Central memory CD4-positive, alpha-beta T cell (primary cell): ENCODE results near the gene GATA2.

Source experiments
- DNase-seq: peaks from one replicate; pipeline ENCODE4 v3.0.0; 2022

Gene GATA2

DNA sequence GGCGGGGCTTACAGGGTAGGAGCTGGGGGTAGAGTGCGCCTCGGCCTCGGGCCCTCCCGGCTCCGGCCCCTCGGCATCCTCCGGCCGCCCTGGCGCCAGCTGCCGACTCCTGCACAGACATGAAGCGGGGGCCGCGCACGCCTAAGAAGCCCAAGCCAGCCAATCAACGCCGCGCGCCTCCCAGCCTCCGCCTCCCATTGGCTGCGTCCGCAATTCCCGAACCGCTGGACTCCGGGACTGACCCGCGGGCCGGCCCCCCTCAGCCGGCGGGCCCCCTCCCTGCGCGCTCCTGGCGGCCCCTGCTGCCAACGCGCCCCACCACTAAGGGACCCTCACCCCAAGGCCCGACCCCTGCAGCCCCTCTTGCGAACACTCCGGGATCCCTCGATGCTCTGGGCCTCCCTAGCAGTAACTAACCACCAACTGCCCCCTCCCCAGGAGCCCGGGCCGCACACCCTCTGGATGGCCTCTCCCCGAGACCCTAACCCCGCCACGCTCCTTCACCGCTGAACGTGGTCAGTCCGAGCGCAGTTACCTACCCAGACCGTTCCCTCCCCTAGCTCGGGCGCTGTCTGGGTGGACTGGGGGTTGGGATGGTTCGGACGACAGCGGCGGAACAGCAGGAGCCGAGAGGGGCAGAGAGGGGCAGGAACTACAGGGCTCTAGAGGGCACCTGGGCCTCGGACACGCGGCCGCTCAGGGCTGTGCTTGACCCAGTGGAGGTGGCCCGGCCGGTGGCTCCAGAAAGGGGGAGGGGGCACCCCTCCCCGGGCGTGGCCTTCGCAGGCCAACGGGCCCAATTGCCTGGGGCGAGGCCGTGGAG lies 5.0 kb downstream of the GATA2 start:
- DNase-seq = no peak

DNA sequence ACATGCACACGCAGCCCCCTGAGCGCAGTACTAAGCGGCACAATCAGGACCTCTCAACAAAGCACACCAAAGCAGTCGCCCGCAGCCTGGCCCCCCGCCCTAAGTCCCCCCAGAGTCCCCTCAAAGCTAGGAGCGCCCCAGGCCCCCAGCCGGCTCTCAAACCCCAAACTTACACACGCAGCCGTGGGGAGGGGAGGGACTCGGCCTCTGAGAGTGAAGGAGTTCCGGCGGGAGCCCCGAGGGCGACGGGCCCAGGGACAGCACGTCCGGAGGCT lies 5.5 kb downstream of the GATA2 start:
- DNase-seq = no peak

DNA sequence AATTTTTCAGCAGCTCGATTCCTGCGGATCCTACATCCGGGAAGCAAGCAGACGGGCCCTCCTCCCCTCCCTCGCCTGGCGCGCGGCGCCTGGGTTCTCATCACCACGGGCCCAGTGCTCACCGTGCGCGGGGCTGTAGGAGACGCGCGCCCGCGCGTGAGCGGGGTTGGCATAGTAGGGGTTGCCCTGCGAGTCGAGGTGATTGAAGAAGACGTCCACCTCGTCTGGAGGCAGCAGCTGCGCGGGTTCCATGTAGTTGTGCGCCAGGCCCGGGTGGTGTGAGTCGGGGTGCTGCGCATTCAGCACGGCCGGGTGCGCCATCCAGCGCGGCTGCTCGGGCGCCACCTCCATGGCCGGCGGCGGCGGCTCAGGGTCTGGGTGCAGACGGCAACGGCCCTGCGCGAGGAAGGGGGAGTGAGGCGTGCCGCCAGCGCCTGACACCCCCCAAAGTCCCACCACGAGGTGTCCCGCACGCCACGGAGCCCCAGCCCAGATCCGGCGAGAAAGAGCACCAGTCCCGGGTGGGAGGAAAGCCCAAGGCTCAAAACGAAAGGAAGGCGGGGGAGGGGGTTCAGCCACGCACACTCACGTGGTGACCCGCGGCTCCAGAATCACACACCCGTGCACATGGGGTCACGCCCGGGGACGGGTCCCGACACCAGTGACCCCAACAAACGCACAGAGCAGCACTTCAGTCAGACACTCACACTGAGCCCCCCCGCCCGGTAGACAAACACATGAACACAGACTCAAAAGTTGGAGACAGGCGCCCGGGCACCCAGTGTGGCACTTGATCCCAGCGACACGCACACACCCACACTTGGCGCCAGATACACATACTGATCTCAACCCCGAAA lies 6.1 kb downstream of the GATA2 start:
- no peak for DNase-seq

DNA sequence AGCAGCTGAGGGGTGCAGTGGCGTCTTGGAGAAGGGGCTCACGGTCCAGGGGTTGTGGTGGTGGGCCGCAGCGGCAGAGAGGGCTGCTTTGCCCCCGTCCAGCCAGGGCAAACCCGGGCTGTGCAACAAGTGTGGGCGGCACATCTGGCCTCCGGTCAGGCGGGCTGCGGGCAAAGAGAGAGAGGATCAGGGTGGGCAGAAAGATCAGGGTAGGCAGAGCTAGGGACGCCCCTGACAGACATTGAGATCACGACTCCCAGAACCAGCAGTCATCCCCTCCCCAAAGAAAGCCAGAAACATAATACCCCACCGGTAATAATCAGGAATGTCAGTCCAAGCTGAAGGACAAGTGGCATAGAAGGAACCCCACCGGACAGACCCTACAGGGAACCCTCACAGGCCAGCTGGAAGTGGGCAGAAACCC lies 6.8 kb downstream of the GATA2 start:
- DNase-seq = no peak

DNA sequence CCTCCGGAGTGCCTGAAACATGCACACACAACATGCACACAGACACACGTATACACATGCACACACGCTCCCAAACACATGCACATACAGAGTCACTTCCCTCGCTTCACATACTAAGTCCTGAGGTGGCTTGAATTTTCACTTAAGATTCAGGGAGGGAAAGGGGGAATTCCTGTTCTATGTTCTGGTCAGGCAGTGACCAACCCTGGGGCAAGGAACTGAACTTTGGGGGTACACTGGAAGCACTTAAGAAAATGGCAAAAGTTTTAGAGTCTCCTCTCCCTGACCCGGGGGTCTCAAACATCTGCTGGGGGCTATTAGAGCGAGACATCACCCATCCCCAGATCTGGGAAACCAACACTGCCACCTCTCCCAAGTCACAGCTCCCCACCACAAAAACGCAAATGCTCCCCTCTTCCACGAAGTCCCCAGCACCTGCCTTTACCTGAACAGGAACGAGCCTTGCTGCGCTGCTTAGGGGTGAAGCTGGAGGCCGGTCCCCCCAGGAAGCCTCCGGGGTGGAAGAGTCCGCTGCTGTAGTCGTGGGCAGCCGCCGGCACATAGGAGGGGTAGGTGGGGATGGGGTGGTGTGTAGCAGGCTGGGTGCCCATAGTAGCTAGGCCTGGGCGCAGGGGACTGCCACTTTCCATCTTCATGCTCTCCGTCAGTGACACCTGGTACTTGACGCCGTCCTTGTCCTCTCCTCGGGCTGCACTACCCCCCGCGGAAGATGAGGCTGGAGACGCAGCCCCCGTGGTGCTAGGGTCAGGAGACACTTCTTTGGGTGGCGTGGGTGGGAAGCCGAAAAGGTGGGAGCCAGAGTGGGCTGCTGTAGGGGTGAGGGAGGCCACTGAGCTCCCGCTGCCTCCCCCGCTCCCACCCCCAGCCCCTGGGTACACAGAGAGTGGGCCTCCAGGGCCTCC lies 7.5 kb downstream of the GATA2 start:
- no peak for DNase-seq

DNA sequence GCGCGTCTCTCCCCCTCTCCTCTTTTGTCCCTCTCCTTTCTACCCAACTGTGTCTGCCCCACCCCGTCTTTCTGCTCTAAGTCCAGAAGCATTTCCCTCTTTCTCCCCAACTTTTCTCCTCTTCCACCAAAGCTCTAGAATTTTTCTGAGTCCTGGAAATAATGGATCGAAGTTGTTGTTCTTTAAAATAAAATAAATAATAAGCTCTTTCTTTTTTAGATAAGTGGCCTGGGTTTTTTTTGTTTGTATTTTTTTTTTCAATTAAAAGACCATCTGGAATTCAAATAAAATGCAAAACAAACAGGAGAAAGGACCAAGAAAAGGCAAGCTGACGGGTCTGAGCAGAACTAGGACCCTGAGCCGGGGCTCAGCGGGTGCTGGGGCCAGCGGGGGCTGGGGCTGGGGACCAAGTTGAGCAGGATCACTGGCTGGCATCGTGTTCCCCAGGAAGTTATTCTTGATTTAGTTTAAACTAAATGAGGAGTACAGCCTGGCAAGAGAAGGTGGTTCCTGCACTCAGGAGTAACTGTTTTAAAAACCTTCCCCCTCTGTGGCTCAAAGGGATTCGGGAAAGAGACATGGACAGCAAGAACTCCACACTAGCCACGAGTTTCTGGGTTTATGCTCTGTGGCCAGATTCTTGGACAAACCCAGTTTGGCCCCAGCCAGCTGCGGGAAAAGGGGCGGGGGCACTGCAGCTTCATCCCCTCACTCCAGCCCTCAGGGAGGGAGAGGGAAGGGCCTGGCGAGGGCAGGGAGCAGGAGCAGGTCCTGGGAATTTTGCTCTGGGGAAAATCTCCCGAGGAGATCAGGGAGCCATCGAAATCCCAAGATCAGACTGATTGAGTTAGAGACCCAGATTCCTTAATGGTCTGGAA lies 8.4 kb downstream of the GATA2 start:
- no peak for DNase-seq

DNA sequence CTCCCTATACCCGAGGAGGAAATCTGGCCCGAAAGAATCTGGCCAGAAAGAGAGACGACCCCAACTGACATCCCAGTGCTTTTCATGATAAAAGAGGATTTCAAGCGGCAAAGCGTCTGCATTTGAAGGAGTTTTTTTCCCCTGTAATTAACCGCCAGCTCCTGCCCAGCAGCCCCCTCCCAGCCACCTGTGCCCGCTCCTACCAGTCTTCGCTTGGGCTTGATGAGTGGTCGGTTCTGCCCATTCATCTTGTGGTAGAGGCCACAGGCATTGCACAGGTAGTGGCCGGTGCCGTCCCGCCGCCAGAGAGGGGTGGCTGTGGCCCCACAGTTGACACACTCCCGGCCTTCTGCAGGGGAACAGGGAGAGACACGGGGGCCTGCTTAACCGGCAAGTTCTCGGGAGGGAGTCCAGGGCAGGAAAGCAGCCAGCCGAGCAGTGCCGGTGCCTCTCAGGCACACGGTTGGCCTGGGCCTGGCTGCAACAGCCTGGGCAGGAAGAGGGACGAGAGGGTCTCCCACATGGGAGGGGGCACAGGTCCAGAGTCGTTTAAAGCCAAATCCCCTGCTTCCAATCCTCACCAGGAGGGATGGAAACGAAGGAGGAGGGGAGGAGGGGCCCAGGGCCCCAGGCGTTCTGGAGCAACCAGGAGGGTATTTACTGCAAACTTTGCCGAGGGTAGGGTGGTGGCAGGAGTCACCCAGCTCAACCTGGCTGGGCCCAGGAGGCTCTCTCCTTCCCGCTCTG lies 9.2 kb downstream of the GATA2 start:
- no peak for DNase-seq

DNA sequence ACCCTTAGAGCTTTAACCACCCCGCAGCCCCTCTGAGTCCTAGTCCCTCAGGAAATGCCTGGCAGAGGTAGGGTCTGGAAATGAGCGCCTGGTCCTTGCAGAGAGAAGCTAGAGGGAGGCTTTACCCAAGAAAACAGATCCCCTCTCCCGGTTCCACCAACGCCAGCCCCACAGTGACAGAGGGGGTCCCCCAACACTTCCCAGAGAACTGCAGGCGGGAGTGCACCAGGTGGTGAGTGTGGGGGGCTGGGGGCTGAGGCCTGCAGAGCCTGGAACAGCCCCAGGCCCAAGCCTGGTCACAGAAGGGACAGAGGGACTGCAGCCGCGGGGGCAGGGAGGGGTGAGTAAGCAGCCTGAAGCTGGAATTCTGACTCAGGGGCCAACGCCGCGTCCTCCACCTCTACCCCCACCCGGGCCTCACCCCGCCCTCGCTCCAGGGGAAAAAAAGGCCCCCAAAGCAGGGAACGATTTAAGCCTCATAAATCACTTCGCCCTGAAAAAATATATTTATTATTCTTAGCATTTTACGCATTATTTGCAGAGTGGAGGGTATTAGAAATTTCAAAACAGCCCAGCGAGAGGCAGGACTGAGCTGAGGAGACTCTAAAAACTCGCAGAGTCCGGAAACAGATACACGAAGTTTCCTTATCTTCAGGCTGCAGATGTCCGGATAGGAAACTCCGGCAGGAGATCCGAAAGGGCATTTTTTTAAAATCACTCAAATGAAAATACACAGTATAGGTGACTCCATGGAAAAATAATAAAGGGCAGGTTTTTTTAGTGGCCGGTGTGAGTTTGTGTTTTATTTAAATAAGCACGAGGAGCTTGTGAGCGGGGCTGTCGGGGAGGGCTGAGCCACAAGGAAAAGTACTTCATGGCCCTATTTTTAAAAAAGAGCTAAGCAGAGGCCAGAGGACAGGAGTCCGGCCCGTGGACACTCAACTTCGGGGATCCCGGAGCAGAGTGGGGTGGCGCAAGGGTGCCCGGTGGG lies 10.0 kb downstream of the GATA2 start:
- no peak for DNase-seq

DNA sequence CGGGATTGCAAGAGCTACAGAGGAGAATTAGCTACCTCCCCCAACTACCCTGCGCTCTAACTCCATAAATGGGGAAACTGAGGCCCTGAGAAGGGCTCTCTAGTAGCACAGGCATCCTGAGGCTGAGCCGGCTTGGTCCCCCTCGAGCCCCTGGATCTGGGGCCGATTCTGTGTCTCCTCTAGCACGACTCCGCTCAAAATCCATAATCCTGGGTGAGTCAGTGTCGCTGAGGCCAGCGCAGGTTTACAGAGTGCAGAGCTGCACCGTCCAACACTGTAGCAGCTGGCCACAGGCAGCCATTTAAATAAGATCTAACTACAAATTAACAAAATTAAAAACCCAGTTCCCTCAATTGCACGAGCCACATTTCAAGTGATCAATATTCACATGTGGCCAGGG lies 10.8 kb downstream of the GATA2 start:
- no peak for DNase-seq

DNA sequence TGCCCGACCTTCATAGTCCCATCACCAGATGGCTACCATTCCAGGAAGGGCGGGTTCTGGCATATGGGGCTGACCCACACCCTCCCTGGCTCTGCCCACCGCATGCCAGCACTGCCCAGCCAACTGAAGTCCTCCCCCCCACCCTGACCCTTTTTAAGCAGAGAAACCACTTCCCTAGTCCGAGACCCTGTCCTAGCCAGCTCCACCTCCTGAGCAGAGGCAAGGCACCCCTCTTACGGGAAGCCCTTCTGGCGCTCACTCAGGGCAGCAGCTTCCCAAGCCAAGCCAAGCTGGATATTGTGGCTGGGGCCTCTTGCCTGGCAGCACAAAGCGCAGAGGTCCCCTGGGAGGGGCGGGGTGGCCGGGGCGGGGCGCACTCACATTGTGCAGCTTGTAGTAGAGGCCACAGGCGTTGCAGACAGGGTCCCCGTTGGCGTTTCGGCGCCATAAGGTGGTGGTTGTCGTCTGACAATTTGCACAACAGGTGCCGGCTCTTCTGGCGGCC lies 11.5 kb downstream of the GATA2 start:
- no peak for DNase-seq

DNA sequence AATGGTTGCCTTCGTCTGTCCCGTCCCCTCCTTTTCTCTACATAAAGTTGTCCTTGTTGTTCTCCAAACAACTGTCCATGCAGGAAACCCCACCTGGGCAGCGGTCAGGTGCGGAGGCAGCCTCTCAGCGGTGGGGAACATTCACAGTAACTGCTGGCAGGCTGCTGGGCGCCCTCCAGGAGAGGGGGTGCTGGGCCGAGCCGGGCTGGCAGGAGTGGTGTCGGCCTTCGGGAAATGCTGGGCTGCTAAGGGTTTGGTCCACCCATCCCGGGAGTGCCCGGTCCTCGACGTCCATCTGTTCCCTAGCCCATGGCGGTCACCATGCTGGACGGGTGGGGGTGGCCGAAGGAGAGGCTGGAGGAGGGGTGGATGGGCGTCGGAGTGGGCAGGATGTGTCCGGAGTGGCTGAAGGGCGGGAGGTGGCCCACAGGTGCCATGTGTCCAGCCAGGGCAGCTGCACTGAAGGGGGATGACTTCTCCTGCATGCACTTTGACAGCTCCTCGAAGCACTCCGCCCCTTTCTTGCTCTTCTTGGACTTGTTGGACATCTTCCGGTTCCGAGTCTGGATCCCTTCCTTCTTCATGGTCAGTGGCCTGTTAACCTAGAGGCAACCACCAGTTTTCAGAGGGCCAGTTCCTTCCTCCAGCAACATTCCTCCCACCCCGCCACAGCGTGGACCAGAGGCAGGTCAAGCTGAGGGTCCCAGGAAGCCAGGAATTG lies 12.1 kb downstream of the GATA2 start:
- DNase-seq = no peak

DNA sequence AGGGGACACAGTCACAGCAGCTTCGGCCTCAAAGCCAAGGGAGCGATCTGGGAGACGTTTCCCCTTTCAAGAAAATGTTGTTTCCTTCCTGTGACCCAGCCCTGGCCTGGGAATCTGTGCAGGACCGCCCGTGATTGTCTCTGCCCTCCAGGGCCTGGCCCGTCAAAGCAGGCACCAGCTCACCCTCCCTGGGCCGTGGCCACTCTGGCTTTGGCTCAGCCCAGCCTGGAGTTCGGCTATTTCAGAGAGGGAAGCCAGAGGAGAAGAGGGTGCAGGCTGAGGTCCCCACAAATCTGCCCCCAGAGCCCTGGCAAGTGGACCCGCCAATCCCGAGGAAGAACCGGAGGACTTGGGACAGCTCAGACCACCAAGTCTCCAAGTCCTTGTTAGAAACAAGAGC lies 12.7 kb downstream of the GATA2 start:
- DNase-seq = no peak

DNA sequence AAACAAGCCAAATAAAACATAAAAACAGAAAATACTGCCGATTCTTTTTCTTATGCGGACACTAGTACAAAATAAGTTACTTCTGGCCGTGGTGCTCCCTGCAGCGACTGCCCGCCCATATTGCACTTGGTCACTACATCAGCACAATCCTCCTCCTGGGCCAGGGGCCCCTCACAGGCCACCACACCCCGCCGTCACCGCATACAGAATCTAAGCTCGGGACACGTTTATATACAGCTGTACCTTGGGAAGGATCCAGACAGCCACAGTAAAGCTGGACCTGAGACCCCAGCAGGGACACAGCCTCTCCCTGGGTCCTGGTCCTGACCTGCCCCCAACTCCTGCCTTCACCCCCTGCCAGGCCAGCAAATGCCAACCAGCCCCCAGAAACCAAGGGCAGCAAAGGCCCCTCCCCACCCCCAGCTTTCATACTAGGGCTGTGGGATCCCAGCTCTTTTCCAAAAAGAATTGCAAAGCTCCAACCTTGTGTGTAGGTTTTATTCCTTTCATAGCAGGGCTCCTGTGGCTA lies 13.4 kb downstream of the GATA2 start:
- no peak for DNase-seq

DNA sequence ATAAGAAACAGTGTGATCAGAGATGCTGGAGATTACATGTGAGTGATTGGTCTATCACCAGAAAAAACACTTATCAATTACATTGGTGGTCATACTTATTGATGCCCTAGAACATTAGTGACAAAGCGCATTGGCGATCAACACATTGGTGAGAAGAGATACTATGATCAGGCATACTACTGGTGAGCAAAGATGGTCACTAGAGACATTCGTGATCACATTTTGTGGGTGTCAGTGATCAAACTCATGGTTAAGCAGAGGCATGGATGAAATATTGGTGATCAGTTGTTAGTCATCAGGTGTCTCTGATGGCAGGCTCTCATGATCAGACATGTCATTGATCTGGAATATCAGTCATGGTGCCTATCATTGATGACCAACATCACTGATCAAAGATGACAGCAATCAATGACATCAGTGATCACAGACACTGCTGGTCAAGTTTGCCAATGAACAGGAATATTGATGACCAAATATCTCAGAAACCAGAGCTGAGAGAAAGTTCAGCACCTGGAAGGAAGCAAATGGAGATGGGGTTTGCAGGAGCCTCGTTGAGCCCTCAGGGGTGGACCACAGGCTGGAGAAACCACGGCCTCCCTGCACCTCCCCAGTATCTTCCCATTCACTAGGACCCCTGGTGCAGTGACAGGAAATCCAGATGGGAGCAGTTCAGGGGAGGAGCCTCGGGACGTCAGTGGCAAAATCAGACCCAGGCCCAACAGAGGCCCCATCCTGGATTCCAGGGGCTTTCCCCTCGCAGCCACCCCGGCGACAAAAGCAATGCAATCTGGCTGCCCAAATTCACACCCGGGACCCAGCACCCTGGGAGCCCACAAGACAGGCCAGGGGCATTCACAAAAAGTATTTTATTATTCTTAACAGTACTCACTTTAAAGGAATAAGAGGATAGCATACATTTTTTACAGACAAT lies 14.2 kb downstream of the GATA2 start:
- DNase-seq = no peak

DNA sequence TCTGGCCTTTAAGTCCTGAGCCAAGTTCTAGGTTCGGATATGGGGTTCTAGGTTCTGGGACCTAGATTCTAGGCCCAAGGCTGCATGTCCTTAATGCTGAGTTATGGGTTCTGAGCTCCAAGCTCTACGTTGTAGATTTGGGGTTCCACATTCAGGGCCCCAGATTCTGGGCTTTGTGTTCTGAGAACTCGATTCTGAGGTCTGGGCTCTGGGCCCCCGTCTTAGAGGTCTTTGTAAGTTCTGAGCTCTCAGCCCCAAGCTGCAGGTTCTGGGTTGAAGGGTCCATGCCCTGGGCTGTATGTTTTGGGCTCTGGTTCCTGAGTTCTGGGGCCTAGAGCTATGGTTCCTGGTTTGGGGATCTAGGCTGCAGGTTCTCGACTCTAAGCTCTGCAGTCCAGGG lies 16.3 kb downstream of the GATA2 start:
- no peak for DNase-seq

DNA sequence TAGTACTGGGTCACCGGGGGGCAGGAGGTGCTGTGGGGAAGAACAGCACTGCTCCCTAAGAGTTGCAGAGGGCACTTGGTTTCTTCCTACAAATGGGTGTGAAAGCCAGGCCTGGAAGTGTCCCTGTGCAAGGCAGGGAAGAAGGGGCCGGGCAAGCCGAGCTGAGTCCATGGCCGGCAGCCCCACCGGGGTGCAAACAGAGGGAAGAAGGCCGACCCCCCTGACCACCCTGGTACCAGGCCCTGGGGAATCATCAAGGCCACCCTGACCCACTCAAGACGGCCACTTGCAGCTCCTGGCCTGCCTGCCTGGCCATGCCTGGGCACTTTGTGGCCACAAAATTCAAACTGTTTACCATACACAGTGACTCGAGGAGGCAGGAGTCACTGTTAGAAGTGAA lies 17.6 kb downstream of the GATA2 start:
- no peak for DNase-seq

DNA sequence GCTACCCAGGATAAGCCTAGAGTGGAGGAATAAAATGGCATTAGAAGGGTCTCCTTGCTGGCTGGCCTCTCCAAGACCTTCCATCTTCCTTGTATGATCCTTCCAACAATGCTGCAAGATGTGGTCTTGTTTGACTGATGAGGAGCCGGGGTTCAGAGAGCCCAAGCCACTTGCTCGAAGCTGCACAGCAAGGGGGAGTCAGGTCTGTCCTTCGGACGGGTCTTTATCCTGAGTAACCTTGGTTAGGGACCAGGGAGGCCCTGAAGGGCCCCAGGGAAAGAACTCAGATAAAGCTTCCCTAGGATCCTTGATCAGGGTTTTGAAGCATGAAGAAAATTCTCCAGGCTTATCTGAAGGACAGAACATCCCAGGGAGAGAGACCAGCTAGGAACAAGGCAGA lies 19.3 kb downstream of the GATA2 start:
- DNase-seq = no peak

DNA sequence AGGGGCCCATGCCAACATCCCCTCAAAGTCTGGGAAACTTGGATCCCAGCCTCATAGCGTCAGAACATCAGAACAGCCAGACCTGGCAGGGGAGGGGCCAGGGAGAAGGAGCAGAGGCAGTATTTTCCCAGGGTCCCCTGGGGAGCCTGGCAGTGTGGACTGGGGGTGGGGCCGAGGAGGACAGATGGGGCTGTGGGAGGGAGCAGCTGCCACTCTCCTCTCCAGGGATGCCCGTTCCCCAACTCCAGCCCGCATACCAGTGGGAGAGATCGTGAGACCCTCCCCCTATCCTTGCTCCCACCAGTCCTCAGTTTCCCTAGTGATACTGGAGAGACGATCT lies 19.9 kb downstream of the GATA2 start:
- DNase-seq = no peak
